ENCODE measurements around the gene TRAF1.

DNA sequence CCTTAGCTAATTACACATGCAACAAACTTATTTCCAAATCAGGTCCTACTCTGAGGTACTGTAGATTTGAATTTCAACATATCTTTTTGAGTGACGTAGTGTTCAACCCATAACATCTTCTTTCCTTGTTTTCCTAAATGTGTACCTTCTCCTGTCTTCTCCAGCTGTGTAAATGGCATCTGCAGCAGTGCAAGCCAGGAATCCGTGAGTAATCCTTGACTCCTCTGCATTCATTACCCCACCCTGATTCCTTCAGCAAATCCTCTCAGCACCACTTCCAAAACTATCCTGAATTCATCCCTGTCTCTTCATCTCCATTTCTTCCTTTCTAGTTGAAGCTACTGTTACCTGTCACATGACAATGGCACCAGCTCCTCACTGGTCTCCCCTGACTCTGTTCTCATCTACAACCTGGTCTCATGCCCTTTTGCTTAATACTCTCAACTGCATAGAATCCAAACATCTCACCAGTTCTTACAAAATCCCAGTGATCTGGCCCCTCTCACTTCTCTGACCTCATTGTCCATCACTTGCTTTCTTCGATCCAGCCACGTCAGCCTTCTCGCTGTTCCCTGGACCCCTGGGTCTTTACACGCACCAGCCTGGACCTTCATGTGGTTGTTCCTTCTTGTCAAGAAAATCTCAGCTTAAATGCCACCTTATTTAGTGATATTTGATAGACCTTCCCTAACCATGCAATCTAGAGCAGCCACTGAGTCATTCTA lies 14.6 kb upstream of the TRAF1 start:
- TF ChIP-seq, protein P1, sequence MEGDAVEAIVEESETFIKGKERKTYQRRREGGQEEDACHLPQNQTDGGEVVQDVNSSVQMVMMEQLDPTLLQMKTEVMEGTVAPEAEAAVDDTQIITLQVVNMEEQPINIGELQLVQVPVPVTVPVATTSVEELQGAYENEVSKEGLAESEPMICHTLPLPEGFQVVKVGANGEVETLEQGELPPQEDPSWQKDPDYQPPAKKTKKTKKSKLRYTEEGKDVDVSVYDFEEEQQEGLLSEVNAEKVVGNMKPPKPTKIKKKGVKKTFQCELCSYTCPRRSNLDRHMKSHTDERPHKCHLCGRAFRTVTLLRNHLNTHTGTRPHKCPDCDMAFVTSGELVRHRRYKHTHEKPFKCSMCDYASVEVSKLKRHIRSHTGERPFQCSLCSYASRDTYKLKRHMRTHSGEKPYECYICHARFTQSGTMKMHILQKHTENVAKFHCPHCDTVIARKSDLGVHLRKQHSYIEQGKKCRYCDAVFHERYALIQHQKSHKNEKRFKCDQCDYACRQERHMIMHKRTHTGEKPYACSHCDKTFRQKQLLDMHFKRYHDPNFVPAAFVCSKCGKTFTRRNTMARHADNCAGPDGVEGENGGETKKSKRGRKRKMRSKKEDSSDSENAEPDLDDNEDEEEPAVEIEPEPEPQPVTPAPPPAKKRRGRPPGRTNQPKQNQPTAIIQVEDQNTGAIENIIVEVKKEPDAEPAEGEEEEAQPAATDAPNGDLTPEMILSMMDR (IDR thresholded peaks at IDR 0.05; ENCODE audit: low read depth, low read length), result no peak
- TF ChIP-seq, protein P2, sequence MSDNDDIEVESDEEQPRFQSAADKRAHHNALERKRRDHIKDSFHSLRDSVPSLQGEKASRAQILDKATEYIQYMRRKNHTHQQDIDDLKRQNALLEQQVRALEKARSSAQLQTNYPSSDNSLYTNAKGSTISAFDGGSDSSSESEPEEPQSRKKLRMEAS (IDR thresholded peaks at IDR 0.05; ENCODE audit: low read depth, low read length), result no peak

Data from NB4 (cell line).